GM23248 (cell line): Measurements from ENCODE around the gene ECSCR.

Source experiments
- EZH2 ChIP-seq: fragments of 200-600 bp; sonication (generic); IDR thresholded peaks from 2 replicates; pipeline ENCODE4 v1.6.1; 2018; ENCODE audit warnings: antibody characterized with exemption, mild to moderate bottlenecking; ENCODE audit not compliant: insufficient read depth, poor library complexity, severe bottlenecking
- EZH2phosphoT487 ChIP-seq: fragments of 200-600 bp; sonication (generic); IDR thresholded peaks from 2 replicates; pipeline ENCODE4 v1.6.1; 2018; ENCODE audit warnings: antibody characterized with exemption, moderate library complexity, mild to moderate bottlenecking, low read depth; ENCODE audit not compliant: insufficient read depth

- no peak for TF ChIP-seq EZH2phosphoT487
- no peak for TF ChIP-seq EZH2
Measured at GRCh38 chr5:139482050-139482889, 19.7 kb upstream of the ECSCR start, which contains the start of gene STING1.
